ENCODE measurements around the gene PIGZ.

Gene PIGZ

DNA sequence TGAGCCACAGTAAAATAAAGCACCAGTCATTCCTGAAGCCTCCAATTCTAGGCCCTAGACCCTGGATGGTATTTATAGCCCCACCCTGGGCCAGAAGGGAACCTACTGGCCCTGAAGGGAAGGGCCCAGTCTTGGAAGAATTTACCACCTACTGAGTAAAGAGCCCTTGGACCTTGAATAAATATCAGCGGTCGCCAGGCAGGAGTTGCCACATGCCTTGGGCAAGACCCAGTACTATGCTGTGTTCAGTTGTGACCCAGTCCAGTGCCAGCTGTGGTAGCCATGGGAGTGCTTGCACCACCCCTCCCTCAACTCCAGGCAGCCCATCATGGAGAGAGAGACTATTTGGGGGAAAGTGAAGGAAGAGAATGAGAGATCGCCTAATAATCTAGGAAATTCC, 53.3 kb downstream of the PIGZ start:
- DNase-seq (ENCODE audit: low read depth in 3 of 3) = no peak

DNA sequence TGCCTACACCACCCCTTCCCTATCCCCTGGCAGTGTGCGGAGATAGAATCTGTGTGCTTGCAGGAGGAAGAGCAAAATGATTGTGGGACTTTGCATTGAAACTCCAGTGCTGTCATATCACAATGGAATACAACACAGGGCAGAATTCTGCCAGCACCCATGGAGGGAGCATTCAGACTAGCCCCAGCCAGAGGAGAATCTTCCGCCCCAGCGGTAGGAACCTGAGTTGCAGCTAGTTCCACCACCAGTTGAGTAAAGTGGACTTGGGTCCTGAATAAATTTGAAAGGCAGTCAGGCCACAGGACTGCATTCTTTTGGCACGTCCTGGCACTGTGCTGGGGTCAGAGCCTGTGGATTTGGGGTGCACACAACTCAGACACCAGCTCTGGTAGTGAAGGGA, 53.8 kb downstream of the PIGZ start:
- DNase-seq (ENCODE audit: low read depth in 3 of 3) = no peak

DNA sequence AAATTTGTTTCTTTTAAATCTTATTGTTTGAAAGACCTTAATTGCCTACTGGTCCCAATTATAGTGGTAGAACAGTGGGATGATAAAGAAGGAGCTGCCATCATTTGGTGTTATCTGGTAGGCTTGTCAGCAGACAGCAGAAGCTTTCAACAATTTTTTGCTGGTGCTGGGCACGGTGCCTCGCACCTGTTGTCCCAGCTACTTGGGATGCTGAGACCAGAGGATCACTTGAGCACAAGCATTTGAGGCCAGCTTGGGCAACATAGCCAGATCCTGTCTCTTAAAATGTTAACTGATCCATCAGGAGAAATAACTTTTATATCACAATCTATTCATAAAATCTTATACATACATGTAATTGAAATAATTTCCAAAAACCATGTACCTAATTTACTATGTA, 64.9 kb downstream of the PIGZ start:
- DNase-seq (ENCODE audit: low read depth in 3 of 3) = no peak

DNA sequence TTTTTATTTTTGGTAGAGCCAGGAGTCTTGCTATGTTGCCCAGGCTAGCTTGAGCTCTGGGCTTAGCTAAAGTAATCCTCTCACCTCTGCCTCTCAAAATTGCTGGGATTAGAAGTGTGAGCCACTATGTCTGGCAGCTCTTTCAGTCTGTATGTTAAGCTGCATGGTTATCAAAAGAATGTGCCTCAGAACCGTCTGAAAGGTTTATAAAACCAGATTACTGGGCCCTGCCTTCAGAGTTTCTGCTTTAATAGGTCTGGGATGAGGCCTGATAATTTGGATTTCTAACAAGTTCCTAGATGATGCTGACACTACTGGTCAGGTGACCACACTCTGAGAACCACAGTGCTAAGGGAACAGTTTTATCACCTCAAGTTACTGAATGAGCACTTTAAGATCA, 66.3 kb downstream of the PIGZ start:
- DNase-seq (ENCODE audit: low read depth in 3 of 3) = no peak

DNA sequence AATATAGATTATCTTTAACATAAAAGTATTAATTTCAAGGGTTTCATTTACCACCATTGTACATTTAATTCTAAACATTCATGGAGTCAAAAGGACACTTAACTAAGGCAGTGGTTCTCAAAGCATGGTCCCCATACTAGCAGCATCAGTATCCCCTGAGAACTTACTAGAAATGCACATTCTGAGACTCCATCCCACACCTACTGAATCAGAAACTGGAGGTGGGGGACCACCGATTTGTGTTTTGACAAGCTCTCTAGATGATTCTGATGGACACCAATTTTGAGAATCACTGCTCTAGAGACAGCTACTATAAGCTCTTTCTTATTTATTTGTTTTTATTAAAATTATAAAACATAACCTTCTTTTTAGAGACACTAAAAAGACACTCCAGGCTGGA, 66.9 kb downstream of the PIGZ start:
- no peak for DNase-seq (ENCODE audit: low read depth in 3 of 3)

Data from stimulated activated CD4-positive, alpha-beta T cell treated with anti-CD3 and anti-CD28 coated beads, TNF-alpha, amount 100 ng/mL, for 48 hours (primary cell).